ENCODE measurements around the gene KLK1.
"Not testable (repeated sequence)": the region's sequence is repeated elsewhere in the genome, so short reads cannot be mapped to it uniquely, and the experiment has no call there.

Gene KLK1

DNA sequence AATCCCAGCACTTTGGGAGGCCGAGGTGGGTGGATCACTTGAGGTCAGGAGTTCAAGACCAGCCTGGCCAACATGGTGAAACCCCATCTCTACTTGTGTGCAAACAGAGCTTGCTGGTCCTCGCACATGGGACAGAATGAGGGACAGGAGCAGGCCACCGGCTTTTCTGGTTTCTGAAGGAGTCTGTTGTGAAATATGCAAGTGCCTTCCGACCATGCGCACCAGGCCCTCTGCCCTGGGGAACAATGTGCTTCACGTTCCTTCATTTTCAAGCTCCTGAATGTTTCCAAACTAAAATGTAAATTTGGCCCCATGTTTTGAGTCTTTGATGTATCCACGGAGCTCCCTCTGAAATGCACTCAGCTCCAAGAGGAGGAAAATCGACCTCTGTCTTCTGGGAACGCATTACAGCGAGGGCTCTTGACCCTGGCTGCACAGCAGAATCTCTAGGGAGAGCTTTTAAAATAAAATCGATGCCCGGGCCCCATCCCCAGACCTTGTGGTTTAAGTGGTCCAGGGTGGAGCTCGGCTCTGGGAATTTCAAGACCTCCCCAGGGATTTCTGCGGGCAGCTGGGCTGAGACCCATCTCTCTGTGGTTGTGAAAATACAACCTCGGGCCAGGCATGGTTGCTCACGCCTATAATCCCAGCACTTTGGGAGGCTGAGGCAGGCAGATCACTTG is 42.7 kb downstream of the KLK1 start:
- no peak overlapping the region for H3K4me3 ChIP-seq (ENCODE audit: low read length)
- TF ChIP-seq, protein P1, sequence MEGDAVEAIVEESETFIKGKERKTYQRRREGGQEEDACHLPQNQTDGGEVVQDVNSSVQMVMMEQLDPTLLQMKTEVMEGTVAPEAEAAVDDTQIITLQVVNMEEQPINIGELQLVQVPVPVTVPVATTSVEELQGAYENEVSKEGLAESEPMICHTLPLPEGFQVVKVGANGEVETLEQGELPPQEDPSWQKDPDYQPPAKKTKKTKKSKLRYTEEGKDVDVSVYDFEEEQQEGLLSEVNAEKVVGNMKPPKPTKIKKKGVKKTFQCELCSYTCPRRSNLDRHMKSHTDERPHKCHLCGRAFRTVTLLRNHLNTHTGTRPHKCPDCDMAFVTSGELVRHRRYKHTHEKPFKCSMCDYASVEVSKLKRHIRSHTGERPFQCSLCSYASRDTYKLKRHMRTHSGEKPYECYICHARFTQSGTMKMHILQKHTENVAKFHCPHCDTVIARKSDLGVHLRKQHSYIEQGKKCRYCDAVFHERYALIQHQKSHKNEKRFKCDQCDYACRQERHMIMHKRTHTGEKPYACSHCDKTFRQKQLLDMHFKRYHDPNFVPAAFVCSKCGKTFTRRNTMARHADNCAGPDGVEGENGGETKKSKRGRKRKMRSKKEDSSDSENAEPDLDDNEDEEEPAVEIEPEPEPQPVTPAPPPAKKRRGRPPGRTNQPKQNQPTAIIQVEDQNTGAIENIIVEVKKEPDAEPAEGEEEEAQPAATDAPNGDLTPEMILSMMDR (conservative IDR thresholded peaks at IDR 0.05; ENCODE audit: low read length), result no peak
- no peak for DNase-seq (ENCODE audit: low read depth)

DNA sequence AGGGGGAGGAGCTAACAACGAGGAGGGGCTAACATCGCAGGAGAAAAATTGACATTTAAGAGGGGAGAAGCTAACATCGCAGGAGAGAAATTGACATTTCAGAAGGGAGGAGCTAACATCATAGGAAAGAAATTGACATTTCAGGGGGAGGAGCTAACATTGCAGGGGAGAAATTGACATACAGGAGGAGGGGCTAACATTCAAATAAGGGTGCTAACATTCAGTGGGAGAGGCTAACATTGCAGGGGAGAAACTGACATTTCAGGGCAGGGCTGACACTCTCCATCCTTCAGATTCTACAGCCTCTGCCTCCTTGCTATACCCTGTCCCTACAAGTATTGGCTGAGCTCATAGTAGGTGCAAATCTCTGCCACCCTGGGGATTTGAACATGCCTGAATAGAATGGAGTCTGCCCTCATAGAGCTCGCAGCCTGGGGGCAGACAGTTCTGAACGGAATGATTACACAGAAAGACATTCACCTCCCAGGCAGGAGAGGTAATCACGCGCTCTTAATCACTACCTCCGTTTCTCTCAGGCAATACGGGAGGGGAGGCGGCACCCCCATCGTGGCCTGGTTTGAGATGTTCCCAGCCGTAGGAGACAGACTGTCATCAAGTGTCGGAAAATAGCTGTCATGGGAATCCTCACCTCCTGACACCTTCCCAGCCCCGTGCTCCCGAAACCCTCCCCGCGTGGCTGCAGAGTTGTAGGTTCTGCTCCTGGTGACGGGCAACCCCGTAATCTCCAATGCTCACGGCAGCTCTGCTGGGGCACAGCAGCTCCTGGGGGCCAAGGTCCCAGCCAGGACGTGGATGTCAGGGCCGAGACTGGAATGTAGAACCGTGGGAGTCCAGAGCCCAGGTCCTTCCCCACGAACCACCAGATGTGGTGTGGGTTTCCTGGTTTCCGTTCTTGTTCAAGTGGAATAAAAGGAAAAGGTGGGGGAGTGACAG is 43.8 kb downstream of the KLK1 start:
- TF ChIP-seq, protein P1 (conservative IDR thresholded peaks at IDR 0.05; ENCODE audit: low read length), result no peak
- no peak overlapping the region for H3K4me3 ChIP-seq (ENCODE audit: low read length)
- DNase-seq (ENCODE audit: low read depth), result no peak

DNA sequence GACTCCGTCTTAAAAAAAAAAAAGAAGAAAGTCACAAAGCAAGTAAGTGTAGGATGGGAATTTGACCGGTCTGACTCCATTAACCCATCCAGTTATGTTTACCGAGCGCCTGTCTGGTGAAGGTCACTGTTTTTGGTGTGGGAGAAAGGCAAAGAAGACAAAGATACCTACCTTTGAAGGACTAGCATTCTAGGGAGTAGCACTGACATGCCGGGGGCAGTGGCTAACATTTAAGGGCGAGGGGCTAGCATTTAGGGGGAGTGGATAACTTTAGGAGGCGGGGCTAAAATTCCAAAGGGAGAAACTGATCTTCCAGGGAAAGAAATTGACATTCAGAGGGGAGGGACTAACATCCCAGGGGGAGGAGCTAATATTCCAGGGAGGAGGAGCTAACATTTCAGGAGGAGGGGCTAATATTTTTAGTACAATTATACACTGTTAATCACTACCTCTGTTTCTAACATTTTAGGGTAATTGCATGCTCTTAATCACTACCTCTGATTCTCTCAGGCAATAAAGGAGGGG is 44.6 kb downstream of the KLK1 start:
- no peak for DNase-seq (ENCODE audit: low read depth)
- TF ChIP-seq, protein P1 (conservative IDR thresholded peaks at IDR 0.05; ENCODE audit: low read length), result no peak
- H3K4me3 ChIP-seq (ENCODE audit: low read length), result no peak overlapping the region

DNA sequence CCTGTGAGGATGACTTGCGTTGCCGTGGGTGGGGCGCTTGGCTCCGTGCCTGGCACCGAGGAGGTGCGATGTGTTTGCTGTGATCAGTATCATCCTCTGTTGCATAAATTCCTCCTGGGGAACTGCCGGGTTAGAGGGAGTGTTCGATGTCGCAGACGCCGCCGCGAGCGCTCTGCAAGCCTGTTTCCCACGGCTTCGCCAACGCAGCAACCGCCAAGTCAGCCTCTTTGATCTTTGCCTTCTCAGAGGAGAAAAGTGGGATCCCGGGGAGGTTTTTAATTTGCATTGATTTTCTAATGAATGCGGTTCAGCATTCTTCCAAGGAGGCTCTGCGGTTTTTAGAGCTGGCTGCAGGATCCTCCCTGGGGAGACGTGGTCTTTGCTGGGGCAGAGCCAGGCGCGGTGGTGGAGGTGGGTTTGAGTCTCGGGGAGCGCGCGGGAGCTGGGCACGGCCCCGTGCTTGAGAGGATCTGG is 45.7 kb downstream of the KLK1 start:
- peak; percentile 8 for DNase-seq (ENCODE audit: low read depth)
- H3K4me3 ChIP-seq (ENCODE audit: low read length), result no peak overlapping the region
- TF ChIP-seq, protein P1 (conservative IDR thresholded peaks at IDR 0.05; ENCODE audit: low read length), result no peak

DNA sequence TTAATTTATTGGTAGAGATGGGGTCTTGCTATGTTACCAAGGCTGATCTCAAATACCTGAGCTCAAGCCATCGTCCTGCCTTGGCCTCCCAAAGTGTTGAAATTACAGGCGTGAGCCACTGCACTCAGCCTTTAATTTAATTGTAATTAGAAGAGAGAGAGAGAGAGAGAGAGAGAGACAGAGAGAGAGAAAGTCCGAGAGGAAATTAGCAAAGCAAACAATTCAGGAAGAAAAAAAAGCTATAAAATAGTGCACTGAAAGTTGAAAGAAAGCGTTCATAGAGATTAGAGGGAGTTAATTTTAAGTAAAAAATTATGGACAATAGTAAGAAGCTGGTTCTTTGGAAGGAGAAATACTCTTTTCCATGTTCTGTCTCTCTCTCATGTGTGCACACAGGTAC is 46.3 kb downstream of the KLK1 start:
- H3K4me3 ChIP-seq (ENCODE audit: low read length), result no peak overlapping the region
- TF ChIP-seq, protein P1 (conservative IDR thresholded peaks at IDR 0.05; ENCODE audit: low read length), result no peak
- no peak for DNase-seq (ENCODE audit: low read depth)

DNA sequence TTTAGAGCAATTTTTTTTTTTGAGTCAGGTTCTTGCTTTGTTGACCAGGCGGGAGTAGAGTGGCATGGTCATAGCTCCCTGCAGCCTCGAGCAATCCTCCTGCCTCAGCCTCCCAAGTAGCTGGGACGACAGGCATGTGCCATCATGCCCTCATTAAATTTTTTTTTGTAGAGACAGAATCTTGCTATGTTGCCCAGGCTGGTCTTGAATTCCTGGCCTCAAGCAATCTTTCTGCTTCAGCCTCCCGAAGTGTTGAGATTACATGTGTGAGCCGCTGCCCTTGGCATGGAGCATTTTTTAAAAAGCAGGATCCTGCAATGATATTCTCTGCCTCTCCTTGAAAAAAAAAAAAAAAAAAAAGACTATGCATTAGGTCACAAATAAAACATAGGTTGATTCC is 47.5 kb downstream of the KLK1 start:
- TF ChIP-seq, protein P1 (conservative IDR thresholded peaks at IDR 0.05; ENCODE audit: low read length), result no peak
- H3K4me3 ChIP-seq (ENCODE audit: low read length), result no peak overlapping the region
- DNase-seq (ENCODE audit: low read depth), result no peak

DNA sequence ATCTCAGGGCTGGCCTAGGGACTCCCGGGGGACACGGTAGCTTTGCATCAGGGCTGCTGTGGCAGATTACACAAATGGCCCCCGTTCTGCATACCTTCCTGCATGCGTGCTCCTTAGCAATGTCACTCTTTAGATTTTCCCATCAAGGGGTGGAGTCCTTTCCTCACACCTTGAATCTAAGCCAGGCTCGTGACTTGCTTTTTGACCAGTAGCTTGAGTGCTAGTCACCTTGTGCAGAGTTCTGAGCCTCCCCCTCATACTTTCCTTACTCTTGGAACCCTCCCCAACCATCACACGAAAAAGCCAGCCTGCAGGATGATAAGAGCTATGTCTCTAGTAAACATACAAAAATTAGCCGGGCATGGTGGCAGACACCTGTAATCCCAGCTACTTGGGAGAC is 50.1 kb downstream of the KLK1 start:
- DNase-seq (ENCODE audit: low read depth), result not testable (repeated sequence)

DNA sequence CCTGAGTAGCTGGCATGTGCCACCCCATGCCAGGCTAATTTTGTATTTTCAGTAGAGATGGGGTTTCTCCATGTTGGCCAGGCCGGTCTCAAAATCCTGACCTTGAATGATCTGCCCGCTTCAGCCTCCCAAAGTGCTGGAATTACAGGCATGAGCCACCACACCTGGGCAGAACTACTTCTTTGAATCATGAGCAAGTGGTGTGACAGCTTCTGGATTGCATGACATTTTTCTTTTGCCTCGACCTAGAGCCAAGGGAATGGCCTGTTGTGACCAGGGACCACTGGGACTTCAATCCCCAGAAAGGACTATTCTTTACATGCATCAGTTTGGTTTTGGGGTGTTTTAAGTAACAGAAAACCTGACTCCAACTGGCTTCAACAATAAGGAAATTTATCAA is 50.7 kb downstream of the KLK1 start:
- not testable (repeated sequence) for H3K4me3 ChIP-seq (ENCODE audit: low read length); DNase-seq (ENCODE audit: low read depth)

More for the DNA sequence above, 50.1 kb downstream of the KLK1 start:
- H3K4me3 ChIP-seq (ENCODE audit: low read length), result not testable (repeated sequence)

Data from AG10803 (cell line).